ENCODE results near the gene RAD17. TPM values are rescaled to one million over a fixed set of nuclear protein-coding genes. Genes with fewer than 3 reads are reported as not detected.
A peak's percentile ranks its signal among the peaks of the same experiment; 100 is the strongest.

Gene RAD17, protein sequence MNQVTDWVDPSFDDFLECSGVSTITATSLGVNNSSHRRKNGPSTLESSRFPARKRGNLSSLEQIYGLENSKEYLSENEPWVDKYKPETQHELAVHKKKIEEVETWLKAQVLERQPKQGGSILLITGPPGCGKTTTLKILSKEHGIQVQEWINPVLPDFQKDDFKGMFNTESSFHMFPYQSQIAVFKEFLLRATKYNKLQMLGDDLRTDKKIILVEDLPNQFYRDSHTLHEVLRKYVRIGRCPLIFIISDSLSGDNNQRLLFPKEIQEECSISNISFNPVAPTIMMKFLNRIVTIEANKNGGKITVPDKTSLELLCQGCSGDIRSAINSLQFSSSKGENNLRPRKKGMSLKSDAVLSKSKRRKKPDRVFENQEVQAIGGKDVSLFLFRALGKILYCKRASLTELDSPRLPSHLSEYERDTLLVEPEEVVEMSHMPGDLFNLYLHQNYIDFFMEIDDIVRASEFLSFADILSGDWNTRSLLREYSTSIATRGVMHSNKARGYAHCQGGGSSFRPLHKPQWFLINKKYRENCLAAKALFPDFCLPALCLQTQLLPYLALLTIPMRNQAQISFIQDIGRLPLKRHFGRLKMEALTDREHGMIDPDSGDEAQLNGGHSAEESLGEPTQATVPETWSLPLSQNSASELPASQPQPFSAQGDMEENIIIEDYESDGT
- 20.2 and 33.8 TPM in 2 replicates for total RNA-seq
- polyA plus RNA-seq = 21.3 and 21.7 TPM in 2 replicates

GRCh38 chr5:69369340-69370121 lies at the start of gene RAD17, which contains the start of the genes AK6 and TAF9:
Gene RAD17 (plus strand): TSS chr5:69369818. CDS start chr5:69372209, 2,391 bp downstream.
Gene AK6 (minus strand): TSS chr5:69369520. CDS start chr5:69369490, 30 bp downstream.
Gene TAF9 (minus strand): TSS chr5:69369520. CDS start chr5:69365737, 3,783 bp downstream.
- Histone ChIP-seq H3K4me2 (peak within 1 kb of the TSS; percentile 84), H3K79me2 (peaks cover 78% of the 10 kb centered on the region), H3K4me1 (ENCODE audit: insufficient read depth) (peaks cover 15% of the 10 kb centered on the region), H3K9me3 (ENCODE audit: low read depth) (no peaks in the 10 kb centered on the region), H2AFZ (peak within 1 kb of the TSS; percentile 71), H3K27me3 (no peaks in the 10 kb centered on the region), H3K4me3 (peak within 1 kb of the TSS; percentile 81), H4K20me1 (ENCODE audit: insufficient read depth, poor library complexity, severe bottlenecking) (peaks cover 6% of the 10 kb centered on the region), H3K27ac (peak within 1 kb of the TSS; percentile 99), H3K9me2 (replicated peaks; ENCODE audit: insufficient read depth) (no peaks in the 10 kb centered on the region), H3K36me3 (replicated peaks; ENCODE audit: insufficient read depth, low read depth) (no peaks in the 10 kb centered on the region)
- WGBS (ENCODE audit: low lambda C conversion rate, missing lambda C conversion rate) = 1% methylated on average over 65 of the region's 66 CpGs
- TF ChIP-seq EZH2phosphoT487 (IDR thresholded peaks at IDR 0.05; ENCODE audit: low read depth, severe bottlenecking, unreplicated experiment) = no peak
- TF ChIP-seq EZH2 (IDR thresholded peaks at IDR 0.05; ENCODE audit: borderline replicate concordance) = no peak
- TF ChIP-seq, protein P1, sequence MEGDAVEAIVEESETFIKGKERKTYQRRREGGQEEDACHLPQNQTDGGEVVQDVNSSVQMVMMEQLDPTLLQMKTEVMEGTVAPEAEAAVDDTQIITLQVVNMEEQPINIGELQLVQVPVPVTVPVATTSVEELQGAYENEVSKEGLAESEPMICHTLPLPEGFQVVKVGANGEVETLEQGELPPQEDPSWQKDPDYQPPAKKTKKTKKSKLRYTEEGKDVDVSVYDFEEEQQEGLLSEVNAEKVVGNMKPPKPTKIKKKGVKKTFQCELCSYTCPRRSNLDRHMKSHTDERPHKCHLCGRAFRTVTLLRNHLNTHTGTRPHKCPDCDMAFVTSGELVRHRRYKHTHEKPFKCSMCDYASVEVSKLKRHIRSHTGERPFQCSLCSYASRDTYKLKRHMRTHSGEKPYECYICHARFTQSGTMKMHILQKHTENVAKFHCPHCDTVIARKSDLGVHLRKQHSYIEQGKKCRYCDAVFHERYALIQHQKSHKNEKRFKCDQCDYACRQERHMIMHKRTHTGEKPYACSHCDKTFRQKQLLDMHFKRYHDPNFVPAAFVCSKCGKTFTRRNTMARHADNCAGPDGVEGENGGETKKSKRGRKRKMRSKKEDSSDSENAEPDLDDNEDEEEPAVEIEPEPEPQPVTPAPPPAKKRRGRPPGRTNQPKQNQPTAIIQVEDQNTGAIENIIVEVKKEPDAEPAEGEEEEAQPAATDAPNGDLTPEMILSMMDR (IDR thresholded peaks at IDR 0.05; ENCODE audit: poor library complexity) = no peak
- peak; percentile 95 for DNase-seq (ENCODE audit: low spot score)

- Histone ChIP-seq H3K36me3 (replicated peaks; ENCODE audit: insufficient read depth, low read depth) (no peaks in the 10 kb centered on the region), H2AFZ (no peak overlapping the region), H3K9me2 (replicated peaks; ENCODE audit: insufficient read depth) (no peaks in the 10 kb centered on the region), H3K9me3 (ENCODE audit: low read depth) (no peaks in the 10 kb centered on the region), H3K4me1 (ENCODE audit: insufficient read depth) (no peaks in the 10 kb centered on the region), H3K27ac (no peak overlapping the region), H3K27me3 (no peaks in the 10 kb centered on the region), H3K4me2 (no peak overlapping the region), H3K79me2 (no peaks in the 10 kb centered on the region), H4K20me1 (ENCODE audit: insufficient read depth, poor library complexity, severe bottlenecking) (no peaks in the 10 kb centered on the region), H3K4me3 (no peak overlapping the region)
- 100% methylated on average over 1 of the region's 1 CpG for WGBS (ENCODE audit: low lambda C conversion rate, missing lambda C conversion rate)
- DNase-seq (ENCODE audit: low spot score) = no peak
- TF ChIP-seq EZH2phosphoT487 (IDR thresholded peaks at IDR 0.05; ENCODE audit: low read depth, severe bottlenecking, unreplicated experiment) (no peak), EZH2 (IDR thresholded peaks at IDR 0.05; ENCODE audit: borderline replicate concordance) (no peak)
- TF ChIP-seq, protein P1 (IDR thresholded peaks at IDR 0.05; ENCODE audit: poor library complexity) = no peak
Measured at GRCh38 chr5:69326365-69326764, 43.3 kb upstream of the RAD17 start.

- H3K27ac ChIP-seq = peak overlapping the region; percentile 59
- peak; percentile 25 for DNase-seq (ENCODE audit: low spot score)
Measured at GRCh38 chr5:69329905-69330489, 39.6 kb upstream of the RAD17 start.

More at GRCh38 chr5:69329905-69330489, 39.6 kb upstream of the RAD17 start:
- H3K4me1 ChIP-seq (ENCODE audit: insufficient read depth) = peaks cover 9% of the 10 kb centered on the region
- H4K20me1 ChIP-seq (ENCODE audit: insufficient read depth, poor library complexity, severe bottlenecking) = no peaks in the 10 kb centered on the region
- no peak overlapping the region for H2AFZ ChIP-seq
- H3K79me2 ChIP-seq = no peaks in the 10 kb centered on the region
- 61% methylated on average over 9 of the region's 9 CpGs for WGBS (ENCODE audit: low lambda C conversion rate, missing lambda C conversion rate)
- H3K36me3 ChIP-seq (replicated peaks; ENCODE audit: insufficient read depth, low read depth) = no peaks in the 10 kb centered on the region
- H3K27me3 ChIP-seq = no peaks in the 10 kb centered on the region
- no peaks in the 10 kb centered on the region for H3K9me2 ChIP-seq (replicated peaks; ENCODE audit: insufficient read depth)
- no peak overlapping the region for H3K4me3 ChIP-seq
- H3K9me3 ChIP-seq (ENCODE audit: low read depth) = no peaks in the 10 kb centered on the region
- H3K4me2 ChIP-seq = no peak overlapping the region
- TF ChIP-seq EZH2phosphoT487 (IDR thresholded peaks at IDR 0.05; ENCODE audit: low read depth, severe bottlenecking, unreplicated experiment) (no peak), EZH2 (IDR thresholded peaks at IDR 0.05; ENCODE audit: borderline replicate concordance) (no peak)
- TF ChIP-seq, protein P1 (IDR thresholded peaks at IDR 0.05; ENCODE audit: poor library complexity) = no peak
